GM19193 (cell line): ENCODE results near the gene BBS5.

Experiments
- POLR2A ChIP-seq: IDR thresholded peaks from 4 replicates; pipeline ENCODE4 v1.6.1; 2011; ENCODE audit not compliant: insufficient read depth, insufficient read length; ENCODE audit errors: extremely low read depth

The BBS5 gene

GRCh38 chr2:169513094-169513493, 33.8 kb downstream of the BBS5 start:
- TF ChIP-seq POLR2A = no peak

GRCh38 chr2:169513926-169514325, 34.6 kb downstream of the BBS5 start:
- TF ChIP-seq POLR2A = no peak

- TF ChIP-seq POLR2A = no peak
These were observed 41.6 kb downstream of the BBS5 start for GRCh38 chr2:169520896-169521295.

GRCh38 chr2:169523681-169524080, 44.4 kb downstream of the BBS5 start:
- no peak for TF ChIP-seq POLR2A

GRCh38 chr2:169525434-169525833, 46.1 kb downstream of the BBS5 start:
- TF ChIP-seq POLR2A = no peak

GRCh38 chr2:169526451-169526850, 47.2 kb downstream of the BBS5 start:
- TF ChIP-seq POLR2A = no peak

GRCh38 chr2:169528271-169528701, 49.0 kb downstream of the BBS5 start:
- TF ChIP-seq POLR2A = no peak

- no peak for TF ChIP-seq POLR2A
These were observed 60.9 kb downstream of the BBS5 start for GRCh38 chr2:169540146-169540545.

- TF ChIP-seq POLR2A = no peak
These were observed 63.1 kb downstream of the BBS5 start for GRCh38 chr2:169542433-169542832.

- TF ChIP-seq POLR2A = no peak
These were observed 67.5 kb downstream of the BBS5 start for GRCh38 chr2:169546756-169547155.
